Measurements from ENCODE around the gene NPAS3. TPM values are rescaled to one million over a fixed set of nuclear protein-coding genes. Genes with fewer than 3 reads are reported as not detected.

NPAS3 gene
- total RNA-seq, 4 donors from 2014 or later: 4.0 to 12.2 (median 5.6) TPM

- H3K9me3 ChIP-seq: no peaks in the 10 kb centered on the region
- H3K27me3 ChIP-seq: no peaks in the 10 kb centered on the region
- H3K27ac ChIP-seq: no peak overlapping the region
- 85 to 94% methylated on average over 2 of the region's 2 CpGs for WGBS, 2 donors
- DNase-seq: no peak
- H3K36me3 ChIP-seq: no peaks in the 10 kb centered on the region
- intact Hi-C loops (cut with DNase I): no loop called here
- no peak for TF ChIP-seq POLR2A (IDR thresholded peaks at IDR 0.05)
- H3K4me1 ChIP-seq: no peaks in the 10 kb centered on the region
- no peak overlapping the region for H3K4me3 ChIP-seq (replicated peaks in 1 of 3)
These were observed 33.7 kb upstream of the NPAS3 start for GRCh38 chr14:32905013-32905412.

- H3K4me3 ChIP-seq (replicated peaks in 1 of 3): no peak overlapping the region
- H3K27me3 ChIP-seq: no peaks in the 10 kb centered on the region
- no peak for DNase-seq
- WGBS, 2 donors: 77 to 80% methylated on average over 3 of the region's 3 CpGs
- H3K36me3 ChIP-seq: no peaks in the 10 kb centered on the region
- H3K4me1 ChIP-seq: no peaks in the 10 kb centered on the region
- H3K27ac ChIP-seq: no peak overlapping the region
- intact Hi-C loops (cut with DNase I): no loop called here
- TF ChIP-seq POLR2A (IDR thresholded peaks at IDR 0.05) (no peak), CTCF (IDR thresholded peaks at IDR 0.05) (no peak)
- H3K9me3 ChIP-seq: no peaks in the 10 kb centered on the region
These were observed 32.0 kb upstream of the NPAS3 start for GRCh38 chr14:32906672-32907071.

GRCh38 chr14:32908196-32909084 lies 30.2 kb upstream of the NPAS3 start:
- intact Hi-C loops (cut with DNase I): no loop called here
- 91 to 94% methylated on average over 9 of the region's 9 CpGs for WGBS, 2 donors

GRCh38 chr14:32913725-32914124 lies 25.0 kb upstream of the NPAS3 start:
- Histone ChIP-seq H3K36me3 (no peaks in the 10 kb centered on the region), H3K27ac (no peak overlapping the region), H3K9me3 (no peaks in the 10 kb centered on the region), H3K4me3 (replicated peaks in 1 of 3) (no peak overlapping the region), H3K27me3 (no peaks in the 10 kb centered on the region), H3K4me1 (no peaks in the 10 kb centered on the region)
- TF ChIP-seq CTCF (IDR thresholded peaks at IDR 0.05) (peak in 4 of 6 experiments; percentile 16 to 50 (median 42)), POLR2A (IDR thresholded peaks at IDR 0.05) (no peak)
- DNase-seq: peak in 1 of 2 donors; percentile 7
- intact Hi-C loops (cut with DNase I): no loop called here
- WGBS, 2 donors: 22 to 28% methylated on average over 3 of the region's 3 CpGs

More at GRCh38 chr14:32908196-32909084, 30.2 kb upstream of the NPAS3 start:
- Histone ChIP-seq H3K4me3 (replicated peaks in 1 of 3) (no peak overlapping the region), H3K27ac (no peak overlapping the region), H3K36me3 (no peaks in the 10 kb centered on the region), H3K4me1 (no peaks in the 10 kb centered on the region), H3K27me3 (no peaks in the 10 kb centered on the region), H3K9me3 (no peaks in the 10 kb centered on the region)
- TF ChIP-seq POLR2A (IDR thresholded peaks at IDR 0.05) (no peak), CTCF (IDR thresholded peaks at IDR 0.05) (no peak)
- DNase-seq: no peak

- Histone ChIP-seq H3K27me3 (no peaks in the 10 kb centered on the region), H3K36me3 (no peaks in the 10 kb centered on the region), H3K4me3 (replicated peaks in 1 of 3) (no peak overlapping the region), H3K27ac (no peak overlapping the region), H3K4me1 (no peaks in the 10 kb centered on the region), H3K9me3 (no peaks in the 10 kb centered on the region)
- intact Hi-C loops (cut with DNase I): no loop called here
- WGBS, 2 donors: 92 to 95% methylated on average over 6 of the region's 6 CpGs
- TF ChIP-seq CTCF (IDR thresholded peaks at IDR 0.05) (no peak), POLR2A (IDR thresholded peaks at IDR 0.05) (no peak)
- DNase-seq: no peak
These were observed 24.3 kb upstream of the NPAS3 start for GRCh38 chr14:32914391-32914790.
